ENCODE data around the gene EBPL. TPM values are rescaled to one million over a fixed set of nuclear protein-coding genes. Genes with fewer than 3 reads are reported as not detected.

EBPL gene
- total RNA-seq, 1 experiment from 2014 or later: 60.9 TPM

- DNase-seq (ENCODE audit: low read depth, low spot score): no peak
- no peaks in the 10 kb centered on the region for H3K9me3 ChIP-seq (ENCODE audit: control insufficient read depth, insufficient read depth, low read depth, low read length)
- in situ Hi-C loops (cut with HindIII; ENCODE audit: low pct_unique_long_range_greater_than_20kb, low sequenced_read_pairs): no loop called here
- intact Hi-C loops (cut with micrococcal nuclease; ENCODE audit: unreplicated experiment): no loop called here
- no peak within 1 kb of the TSS for H3K27ac ChIP-seq (ENCODE audit: low read length)
- CTCF ChIA-PET: no interaction called here
- H3K27me3 ChIP-seq (ENCODE audit: control insufficient read depth, insufficient read depth, low read length): no peaks in the 10 kb centered on the region
- ATAC-seq: 0 out of 2 replicates have a peak, but pooled peaks have one; percentile 38
- POLR2A ChIA-PET: interaction anchor here (0.7 kb wide), 1 partner anchor 57 kb away, joined by 3 read pairs; no protein-coding TSS in a partner anchor
- H3K36me3 ChIP-seq (ENCODE audit: control insufficient read depth, insufficient read depth, low read length): no peaks in the 10 kb centered on the region
- TF ChIP-seq POLR2AphosphoS5 (IDR thresholded peaks at IDR 0.05; ENCODE audit: low read depth, low read length): no peak
- TF ChIP-seq REST (IDR thresholded peaks at IDR 0.05; ENCODE audit: insufficient read depth in 1 of 2, low read depth in 2 of 2, low read length in 1 of 2): no peak
- no peak for TF ChIP-seq SIN3A (IDR thresholded peaks at IDR 0.05; ENCODE audit: borderline replicate concordance, insufficient read depth, low read depth, low read length)
- TF ChIP-seq TCF7L2 (IDR thresholded peaks at IDR 0.05; ENCODE audit: low read depth, low read length): no peak
- no peak for TF ChIP-seq CTCF (IDR thresholded peaks at IDR 0.05)
- no TSS peak for BruUV-seq (replicated peaks)
- H3K4me1 ChIP-seq (ENCODE audit: control insufficient read depth, insufficient read depth, low read length): no peaks in the 10 kb centered on the region
- H3K4me3 ChIP-seq (ENCODE audit: low read depth in 2 of 2, low read length in 2 of 2): no peak within 1 kb of the TSS
Measured at GRCh38 chr13:49627831-49628652, 63.2 kb downstream of the EBPL start, which contains the start of gene ARL11. TSS of gene ARL11 (plus strand) at chr13:49628507. CDS start at chr13:49630448, 1,941 bp downstream.

- ChIA-PET POLR2A (interaction anchor here (0.5 kb wide), 1 partner anchor 195 kb away, joined by 3 read pairs; no protein-coding TSS in a partner anchor), CTCF (no interaction called here)
- ATAC-seq (peak; percentile 72), DNase-seq (ENCODE audit: low read depth, low spot score) (no peak)
- Histone ChIP-seq H3K27me3 (ENCODE audit: control insufficient read depth, insufficient read depth, low read length) (no peaks in the 10 kb centered on the region), H3K4me1 (ENCODE audit: control insufficient read depth, insufficient read depth, low read length) (no peaks in the 10 kb centered on the region), H3K4me3 (ENCODE audit: low read depth in 2 of 2, low read length in 2 of 2) (no peak overlapping the region), H3K27ac (ENCODE audit: low read length) (no peak overlapping the region), H3K9me3 (ENCODE audit: control insufficient read depth, insufficient read depth, low read depth, low read length) (no peaks in the 10 kb centered on the region), H3K36me3 (ENCODE audit: control insufficient read depth, insufficient read depth, low read length) (no peaks in the 10 kb centered on the region)
- intact Hi-C loops (cut with micrococcal nuclease; ENCODE audit: unreplicated experiment) (no loop called here), in situ Hi-C loops (cut with HindIII; ENCODE audit: low pct_unique_long_range_greater_than_20kb, low sequenced_read_pairs) (no loop called here)
- TF ChIP-seq TCF7L2 (IDR thresholded peaks at IDR 0.05; ENCODE audit: low read depth, low read length) (no peak), SIN3A (IDR thresholded peaks at IDR 0.05; ENCODE audit: borderline replicate concordance, insufficient read depth, low read depth, low read length) (no peak), POLR2AphosphoS5 (IDR thresholded peaks at IDR 0.05; ENCODE audit: low read depth, low read length) (no peak), REST (IDR thresholded peaks at IDR 0.05; ENCODE audit: insufficient read depth in 1 of 2, low read depth in 2 of 2, low read length in 1 of 2) (no peak), CTCF (IDR thresholded peaks at IDR 0.05) (no peak)
- BruUV-seq (replicated peaks): no TSS peak
Measured at GRCh38 chr13:49625392-49626079, 65.8 kb downstream of the EBPL start.
